Endothelial cell (in vitro differentiated cells): Measurements from ENCODE around the gene DACH1. TPM values are rescaled to one million over a fixed set of nuclear protein-coding genes. Genes with fewer than 3 reads are reported as not detected.

Experiments
- DNase-seq: peaks from one replicate; pipeline ENCODE4 v3.0.0; 2021; ENCODE audit warnings: low spot score
- H3K27ac Mint-ChIP-seq: one replicate; pipeline ENCODE4 v1.8.0; 2021; ENCODE audit warnings: mixed read lengths, inconsistent platforms; ENCODE audit not compliant: unreplicated experiment
- H3K27me3 Mint-ChIP-seq: one replicate; pipeline ENCODE4 v1.8.0; 2021; ENCODE audit warnings: mild to moderate bottlenecking, moderate library complexity, mixed read lengths, inconsistent platforms; ENCODE audit not compliant: unreplicated experiment
- H3K36me3 Mint-ChIP-seq: one replicate; pipeline ENCODE4 v1.8.0; 2021; ENCODE audit warnings: mild to moderate bottlenecking, low read depth, mixed read lengths, inconsistent platforms; ENCODE audit not compliant: unreplicated experiment
- H3K4me1 Mint-ChIP-seq: one replicate; pipeline ENCODE4 v1.8.0; 2021; ENCODE audit warnings: mild to moderate bottlenecking, mixed read lengths, inconsistent platforms; ENCODE audit not compliant: unreplicated experiment
- H3K4me3 Mint-ChIP-seq: one replicate; pipeline ENCODE4 v1.8.0; 2021; ENCODE audit warnings: mild to moderate bottlenecking, mixed read lengths, inconsistent platforms; ENCODE audit not compliant: unreplicated experiment
- H3K9me3 Mint-ChIP-seq: one replicate; pipeline ENCODE4 v1.8.0; 2021; ENCODE audit warnings: mixed read lengths, inconsistent platforms; ENCODE audit not compliant: unreplicated experiment
- total RNA-seq: library from RNA; stranded (reverse); fragmentation: NEBNext Ultra II Directional; extraction: Animal tissue kit (Norgen Biotek cat#: 25700); gene quantifications from one replicate; pipeline ENCODE4 v1.2.1, GENCODE V29; 2021; ENCODE audit not compliant: unreplicated experiment
- TF ChIP-seq, protein P1 (sequence below): fragments of 200-600 bp; sonication (generic); IDR thresholded peaks from one replicate; pipeline ENCODE4 v1.5.0; 2021; ENCODE audit warnings: antibody characterized with exemption; ENCODE audit not compliant: unreplicated experiment

The DACH1 gene
- total RNA-seq, 1 donor from 2014 or later = 36.4 TPM

DNA sequence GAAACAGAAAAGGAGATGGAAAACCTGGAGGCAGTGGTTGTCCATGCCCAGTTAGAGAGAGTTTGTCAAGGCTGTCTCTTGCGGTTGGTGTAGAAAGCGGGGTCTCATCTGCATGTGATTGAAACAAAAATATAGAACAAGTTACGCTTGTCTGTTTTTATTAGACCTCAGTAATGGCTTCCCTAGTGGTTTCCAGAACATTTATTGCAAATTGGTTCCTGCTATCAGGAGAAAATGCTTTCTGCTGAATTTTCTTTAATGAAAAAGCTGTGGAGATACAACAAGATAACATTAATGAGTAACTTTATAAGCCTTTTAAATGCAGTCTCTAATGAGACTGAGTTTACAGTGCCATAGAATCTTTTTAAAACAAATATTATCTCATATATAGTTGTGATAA, 378.0 kb downstream of the DACH1 start:
- H3K27ac Mint-ChIP-seq = no peak overlapping the region
- H3K4me1 Mint-ChIP-seq = no peaks in the 10 kb centered on the region
- TF ChIP-seq, protein P1, sequence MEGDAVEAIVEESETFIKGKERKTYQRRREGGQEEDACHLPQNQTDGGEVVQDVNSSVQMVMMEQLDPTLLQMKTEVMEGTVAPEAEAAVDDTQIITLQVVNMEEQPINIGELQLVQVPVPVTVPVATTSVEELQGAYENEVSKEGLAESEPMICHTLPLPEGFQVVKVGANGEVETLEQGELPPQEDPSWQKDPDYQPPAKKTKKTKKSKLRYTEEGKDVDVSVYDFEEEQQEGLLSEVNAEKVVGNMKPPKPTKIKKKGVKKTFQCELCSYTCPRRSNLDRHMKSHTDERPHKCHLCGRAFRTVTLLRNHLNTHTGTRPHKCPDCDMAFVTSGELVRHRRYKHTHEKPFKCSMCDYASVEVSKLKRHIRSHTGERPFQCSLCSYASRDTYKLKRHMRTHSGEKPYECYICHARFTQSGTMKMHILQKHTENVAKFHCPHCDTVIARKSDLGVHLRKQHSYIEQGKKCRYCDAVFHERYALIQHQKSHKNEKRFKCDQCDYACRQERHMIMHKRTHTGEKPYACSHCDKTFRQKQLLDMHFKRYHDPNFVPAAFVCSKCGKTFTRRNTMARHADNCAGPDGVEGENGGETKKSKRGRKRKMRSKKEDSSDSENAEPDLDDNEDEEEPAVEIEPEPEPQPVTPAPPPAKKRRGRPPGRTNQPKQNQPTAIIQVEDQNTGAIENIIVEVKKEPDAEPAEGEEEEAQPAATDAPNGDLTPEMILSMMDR = no peak
- H3K9me3 Mint-ChIP-seq = no peaks in the 10 kb centered on the region
- no peaks in the 10 kb centered on the region for H3K27me3 Mint-ChIP-seq
- H3K4me3 Mint-ChIP-seq = no peak overlapping the region
- DNase-seq = no peak
- H3K36me3 Mint-ChIP-seq = peaks cover 4% of the 10 kb centered on the region

DNA sequence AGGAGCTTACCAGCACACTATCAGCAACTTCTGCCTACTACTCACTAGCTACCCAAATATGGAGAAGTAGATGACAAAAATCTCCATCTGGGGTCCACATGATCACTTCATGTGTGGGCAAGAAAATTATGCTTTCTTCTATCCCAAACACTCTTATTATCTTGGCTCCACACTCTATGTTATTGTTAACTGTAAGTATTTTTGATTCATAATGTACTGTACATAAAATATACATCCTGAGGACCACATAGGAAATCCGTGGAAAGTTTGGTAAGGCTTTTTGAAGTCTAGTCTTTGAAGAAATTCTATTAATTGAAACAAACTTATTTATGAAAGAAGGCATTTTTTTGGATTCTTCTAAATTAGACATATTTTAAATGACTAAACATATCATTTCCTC, 378.8 kb downstream of the DACH1 start:
- DNase-seq = no peak
- Mint-ChIP-seq H3K4me3 (no peak overlapping the region), H3K27me3 (no peaks in the 10 kb centered on the region), H3K27ac (no peak overlapping the region), H3K36me3 (peaks cover 4% of the 10 kb centered on the region), H3K9me3 (no peaks in the 10 kb centered on the region), H3K4me1 (no peaks in the 10 kb centered on the region)
- TF ChIP-seq, protein P1 = no peak

DNA sequence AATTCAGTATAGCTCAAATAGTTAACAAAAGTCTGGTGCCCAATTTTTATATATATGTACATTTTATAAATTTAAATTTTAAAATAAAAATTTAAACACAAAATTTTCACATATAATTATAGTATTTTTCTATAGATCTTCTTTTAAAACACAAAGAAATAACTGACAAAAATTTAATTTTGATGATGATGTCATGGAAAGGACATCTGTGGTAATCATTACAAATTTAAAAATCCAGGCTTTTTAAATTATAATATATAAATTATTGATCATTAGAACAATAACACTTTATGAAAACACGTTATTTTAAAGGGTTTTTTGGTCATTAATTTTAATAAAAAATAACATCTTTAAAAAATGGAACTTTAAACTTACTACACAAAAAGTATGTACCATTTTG, 381.1 kb downstream of the DACH1 start:
- H3K4me3 Mint-ChIP-seq = no peak overlapping the region
- no peak for DNase-seq
- no peaks in the 10 kb centered on the region for H3K9me3 Mint-ChIP-seq

DNA sequence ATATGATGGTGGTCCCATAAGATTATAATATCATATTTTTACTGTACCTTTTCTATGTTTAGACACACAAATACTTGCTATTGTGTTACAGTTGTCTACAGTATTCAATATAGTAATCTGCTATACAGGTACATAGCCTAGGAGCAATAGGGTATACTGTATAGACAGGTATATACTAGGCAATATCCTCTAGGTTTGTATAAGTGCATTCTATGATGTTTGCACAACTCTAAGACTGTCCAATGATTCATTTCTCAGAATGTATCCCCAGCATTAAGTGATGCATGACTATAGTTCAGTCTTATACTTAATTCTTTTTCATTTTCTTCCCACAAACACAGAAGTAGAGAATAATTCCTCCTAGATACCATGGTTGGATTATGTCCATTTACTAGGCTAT, 383.3 kb downstream of the DACH1 start:
- H3K9me3 Mint-ChIP-seq = no peaks in the 10 kb centered on the region
- H3K27me3 Mint-ChIP-seq = no peaks in the 10 kb centered on the region
- H3K27ac Mint-ChIP-seq = no peak overlapping the region
- H3K4me1 Mint-ChIP-seq = no peaks in the 10 kb centered on the region
- TF ChIP-seq, protein P1 = no peak
- H3K36me3 Mint-ChIP-seq = peaks cover 4% of the 10 kb centered on the region
- no peak for DNase-seq
- no peak overlapping the region for H3K4me3 Mint-ChIP-seq

More for the DNA sequence above, 381.1 kb downstream of the DACH1 start:
- H3K36me3 Mint-ChIP-seq = peaks cover 4% of the 10 kb centered on the region
- no peak overlapping the region for H3K27ac Mint-ChIP-seq
- TF ChIP-seq, protein P1 = no peak
- no peaks in the 10 kb centered on the region for H3K4me1 Mint-ChIP-seq
- no peaks in the 10 kb centered on the region for H3K27me3 Mint-ChIP-seq

DNA sequence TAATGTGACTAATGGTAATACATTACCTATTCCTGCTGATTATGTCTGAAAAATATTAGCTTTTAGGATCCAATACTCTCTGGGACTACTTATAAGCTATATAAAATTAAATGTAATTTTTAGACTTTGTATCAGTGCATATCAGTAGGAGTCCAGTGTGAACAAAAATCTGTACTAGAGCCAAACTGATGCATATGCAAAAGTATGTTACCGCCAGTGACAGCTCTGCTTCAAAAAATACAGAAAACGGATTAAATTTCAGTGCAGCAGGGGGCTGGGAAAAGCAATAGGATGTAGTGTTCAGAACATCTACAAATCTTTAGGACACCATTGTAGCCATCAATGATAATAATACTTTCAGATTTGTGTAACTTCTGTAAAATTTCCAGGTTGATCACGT, 385.5 kb downstream of the DACH1 start:
- no peak for DNase-seq
- TF ChIP-seq, protein P1 = no peak
- Mint-ChIP-seq H3K4me3 (no peak overlapping the region), H3K27ac (no peak overlapping the region), H3K36me3 (no peaks in the 10 kb centered on the region), H3K4me1 (no peaks in the 10 kb centered on the region), H3K9me3 (no peaks in the 10 kb centered on the region), H3K27me3 (no peaks in the 10 kb centered on the region)
